ENCODE data around the gene NOTCH2. TPM values are rescaled to one million over a fixed set of nuclear protein-coding genes. Genes with fewer than 3 reads are reported as not detected.

Gene NOTCH2
- total and polyA plus RNA-seq, 4 donors, result 8.7 to 55.3 (median 27.4) TPM

- Histone ChIP-seq H3K36me3 (ENCODE audit: control insufficient read depth in 4 of 4, insufficient read depth in 3 of 4, low read depth in 1 of 4, low read length in 3 of 4) (peaks cover 0 to 14% (median 9%) of the 10 kb centered on the region in 4 donors), H3K27me3 (ENCODE audit: control insufficient read depth in 4 of 4, insufficient read depth in 4 of 4, low read length in 3 of 4) (no peaks in the 10 kb centered on the region), H3K4me1 (ENCODE audit: control insufficient read depth in 4 of 4, insufficient read depth in 4 of 4, low read length in 3 of 4) (no peaks in the 10 kb centered on the region), H3K9me3 (ENCODE audit: control insufficient read depth in 4 of 4, low read length in 3 of 4) (no peaks in the 10 kb centered on the region), H3K9ac (ENCODE audit: low read depth in 1 of 2, low read length in 2 of 2) (no peak overlapping the region), H3K4me3 (ENCODE audit: low read depth in 1 of 3, low read length in 3 of 3) (no peak overlapping the region), H3K27ac (ENCODE audit: low read depth in 1 of 2, low read length in 2 of 2) (no peak overlapping the region)
- DNase-seq (ENCODE audit: low spot score), result no peak
- 88% methylated on average over 2 of the region's 2 CpGs for WGBS
- TF ChIP-seq EGR1 (IDR thresholded peaks at IDR 0.05; ENCODE audit: low read depth in 2 of 2) (no peak), GABPA (IDR thresholded peaks at IDR 0.05 in 1 of 2, conservative IDR thresholded peaks at IDR 0.05 in 1 of 2) (no peak), CTCF (IDR thresholded peaks at IDR 0.05; ENCODE audit: low read depth, low read length, missing input control) (no peak), TAF1 (conservative IDR thresholded peaks at IDR 0.05) (no peak), ZBTB33 (IDR thresholded peaks at IDR 0.05) (no peak), FOXA1 (IDR thresholded peaks at IDR 0.05) (no peak), ATF3 (IDR thresholded peaks at IDR 0.05) (no peak), HNF4G (IDR thresholded peaks at IDR 0.05) (no peak), RAD21 (IDR thresholded peaks at IDR 0.05) (no peak), FOXA2 (IDR thresholded peaks at IDR 0.05) (no peak), NR2F2 (IDR thresholded peaks at IDR 0.05) (no peak), JUND (IDR thresholded peaks at IDR 0.05) (no peak), RXRA (IDR thresholded peaks at IDR 0.05) (no peak), REST (IDR thresholded peaks at IDR 0.05) (no peak)
Observed at GRCh38 chr1:119988306-119989062, 81.0 kb downstream of the NOTCH2 start.

GRCh38 chr1:119987686-119988085 is 81.8 kb downstream of the NOTCH2 start:
- H3K27me3 ChIP-seq (ENCODE audit: control insufficient read depth in 4 of 4, insufficient read depth in 4 of 4, low read length in 3 of 4), result no peaks in the 10 kb centered on the region
- H3K4me1 ChIP-seq (ENCODE audit: control insufficient read depth in 4 of 4, insufficient read depth in 4 of 4, low read length in 3 of 4), result no peaks in the 10 kb centered on the region
- no peak for DNase-seq (ENCODE audit: low spot score)
- TF ChIP-seq YY1 (IDR thresholded peaks at IDR 0.05), result no peak
- TF ChIP-seq NR2F2 (IDR thresholded peaks at IDR 0.05), result no peak
- H3K9me3 ChIP-seq (ENCODE audit: control insufficient read depth in 4 of 4, low read length in 3 of 4), result no peaks in the 10 kb centered on the region
- peak overlapping the region; percentile 3 to 29 for H3K27ac ChIP-seq (ENCODE audit: low read depth in 1 of 2, low read length in 2 of 2)
- H3K9ac ChIP-seq (ENCODE audit: low read depth in 1 of 2, low read length in 2 of 2), result no peak overlapping the region
- WGBS, result 82% methylated on average over 1 of the region's 1 CpG
- peaks cover 0 to 14% (median 9%) of the 10 kb centered on the region in 4 donors for H3K36me3 ChIP-seq (ENCODE audit: control insufficient read depth in 4 of 4, insufficient read depth in 3 of 4, low read depth in 1 of 4, low read length in 3 of 4)
- H3K4me3 ChIP-seq (ENCODE audit: low read depth in 1 of 3, low read length in 3 of 3), result no peak overlapping the region
